GM06990 (cell line): ENCODE measurements around the gene EXOC3.

Experiments used
- DNase-seq: peaks from one replicate; pipeline ENCODE4 v3.0.0-alpha.2; 2011; ENCODE audit not compliant: insufficient read length; ENCODE audit errors: extremely low read depth
- H3K27me3 ChIP-seq: replicated peaks from 2 replicates; pipeline ENCODE4 v1.6.0; 2011; ENCODE audit warnings: low read length; ENCODE audit not compliant: control insufficient read depth, insufficient read depth
- H3K36me3 ChIP-seq: 2 replicates; pipeline ENCODE4 v1.5.1; 2011; ENCODE audit warnings: low read length; ENCODE audit not compliant: control insufficient read depth, insufficient read depth
- H3K4me3 ChIP-seq: replicated peaks from 2 replicates; pipeline ENCODE4 v1.5.1; 2011; ENCODE audit warnings: low read depth, mild to moderate bottlenecking, control low read depth, low read length
- CTCF ChIP-seq: IDR thresholded peaks from 2 replicates; pipeline ENCODE4 v1.5.1; 2011; ENCODE audit warnings: low read length, control low read depth, mild to moderate bottlenecking, inconsistent platforms; ENCODE audit not compliant: insufficient read depth, poor library complexity, severe bottlenecking

Gene EXOC3

GRCh38 chr5:490116-491106, 47.4 kb downstream of the EXOC3 start:
- Histone ChIP-seq H3K4me3 (no peak overlapping the region), H3K36me3 (no peaks in the 10 kb centered on the region), H3K27me3 (no peaks in the 10 kb centered on the region; the same call in 1 of the 2 replicates)
- no peak for DNase-seq
- TF ChIP-seq CTCF: no peak

DNA sequence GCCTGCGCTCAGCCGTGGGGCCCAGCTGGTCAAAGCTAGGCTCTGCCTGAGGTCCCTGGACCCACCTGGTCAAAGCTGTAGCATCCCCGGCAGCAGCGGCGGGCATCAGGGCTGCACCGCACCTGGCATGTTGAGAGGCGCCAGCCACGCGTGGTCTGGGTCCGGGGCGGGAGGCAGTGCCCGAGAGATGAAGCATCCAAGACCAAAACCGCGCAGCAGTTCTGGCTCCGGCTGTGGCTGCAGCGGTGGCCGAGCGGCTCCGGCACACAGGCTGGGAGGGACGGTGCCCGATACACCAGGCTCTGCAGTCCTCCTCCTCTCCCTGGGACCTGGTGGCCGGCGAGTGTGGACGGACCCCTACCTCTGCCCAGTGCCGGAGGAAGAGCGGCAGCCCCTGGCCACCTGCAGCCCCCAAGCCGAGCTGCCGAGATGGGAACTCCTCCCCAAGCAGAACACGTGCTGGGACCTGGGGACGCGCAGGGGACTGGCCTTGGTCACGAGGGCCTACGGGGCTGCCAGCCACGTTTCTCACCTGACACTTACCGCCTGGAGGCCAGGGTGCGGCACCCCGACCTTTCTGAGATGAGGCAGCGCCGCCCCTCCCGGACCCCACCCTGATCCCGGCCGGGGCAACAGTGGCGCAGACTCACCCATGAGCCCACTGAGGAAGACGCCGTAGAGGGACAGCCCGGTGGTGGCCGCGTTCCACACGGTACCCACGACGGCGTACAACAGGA, 48.3 kb downstream of the EXOC3 start:
- Histone ChIP-seq H3K4me3 (no peak overlapping the region), H3K27me3 (no peaks in the 10 kb centered on the region; the same call in 1 of the 2 replicates)

DNA sequence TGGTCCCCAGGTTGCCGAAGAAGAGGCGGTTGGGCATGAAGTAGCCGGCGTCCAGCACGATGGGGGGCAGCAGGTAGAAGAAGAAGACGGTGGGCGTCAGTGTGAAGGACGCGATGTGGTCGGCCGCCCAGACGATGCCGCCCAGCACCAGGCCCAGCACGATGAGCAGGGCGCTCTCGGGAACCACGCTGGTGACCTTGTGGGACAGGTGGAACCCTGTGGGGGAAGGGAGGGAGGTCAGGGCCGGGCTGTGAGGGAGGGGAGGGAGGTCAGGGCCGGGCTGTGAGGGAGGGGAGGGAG, 48.8 kb downstream of the EXOC3 start:
- TF ChIP-seq CTCF: no peak
- H3K36me3 ChIP-seq: no peaks in the 10 kb centered on the region
- no peak overlapping the region for H3K4me3 ChIP-seq
- DNase-seq: no peak
- no peaks in the 10 kb centered on the region; the same call in 1 of the 2 replicates for H3K27me3 ChIP-seq

More for the DNA sequence above, 48.3 kb downstream of the EXOC3 start:
- no peak for DNase-seq
- no peak for TF ChIP-seq CTCF
- H3K36me3 ChIP-seq: no peaks in the 10 kb centered on the region

GRCh38 chr5:492314-492893, 49.4 kb downstream of the EXOC3 start:
- TF ChIP-seq CTCF: no peak
- Histone ChIP-seq H3K27me3 (no peaks in the 10 kb centered on the region; the same call in 1 of the 2 replicates), H3K36me3 (no peaks in the 10 kb centered on the region), H3K4me3 (no peak overlapping the region)
- no peak for DNase-seq

- Histone ChIP-seq H3K27me3 (no peaks in the 10 kb centered on the region; the same call in 1 of the 2 replicates), H3K4me3 (no peak overlapping the region), H3K36me3 (no peaks in the 10 kb centered on the region)
- TF ChIP-seq CTCF: no peak
- no peak for DNase-seq
Observed at GRCh38 chr5:493119-493701, 50.2 kb downstream of the EXOC3 start.
